Measurements from ENCODE around the gene ZWILCH.

The ZWILCH gene

GRCh38 chr15:66503780-66504562, 1.2 kb upstream of the ZWILCH start:
- Histone ChIP-seq H3K36me3 (replicated peaks; ENCODE audit: low read depth, low read length) (peaks cover 52% of the 10 kb centered on the region), H4K20me1 (ENCODE audit: insufficient read depth, low read length) (peaks cover 21% of the 10 kb centered on the region), H3K9ac (ENCODE audit: low read length) (peak overlapping the region; percentile 99), H3K79me2 (ENCODE audit: low read length) (peaks cover 74% of the 10 kb centered on the region), H2AFZ (ENCODE audit: low read depth, low read length) (no peak overlapping the region; the same call in 1 of the 2 replicates), H3K4me3 (ENCODE audit: low read length) (peak overlapping the region; percentile 92), H3K27me3 (ENCODE audit: low read depth, low read length) (no peaks in the 10 kb centered on the region), H3K4me2 (ENCODE audit: low read length) (peak overlapping the region; percentile 94), H3K9me3 (ENCODE audit: insufficient read depth, low read length) (no peaks in the 10 kb centered on the region), H3K4me1 (ENCODE audit: low read length) (peaks cover 35% of the 10 kb centered on the region), H3K27ac (ENCODE audit: low read length) (peak overlapping the region; percentile 83)
- TF ChIP-seq CTCF (IDR thresholded peaks at IDR 0.05; ENCODE audit: low read depth, low read length): no peak
- TF ChIP-seq EZH2phosphoT487 (IDR thresholded peaks at IDR 0.05; ENCODE audit: low read depth): no peak

GRCh38 chr15:66505430-66505811, 295 bp downstream of the ZWILCH start:
- Histone ChIP-seq H3K9ac (ENCODE audit: low read length) (peak overlapping the region; percentile 99), H3K79me2 (ENCODE audit: low read length) (peaks cover 74% of the 10 kb centered on the region), H3K4me1 (ENCODE audit: low read length) (peaks cover 35% of the 10 kb centered on the region), H3K27me3 (ENCODE audit: low read depth, low read length) (no peaks in the 10 kb centered on the region), H4K20me1 (ENCODE audit: insufficient read depth, low read length) (peaks cover 15% of the 10 kb centered on the region), H2AFZ (ENCODE audit: low read depth, low read length) (peak overlapping the region; percentile 100), H3K36me3 (replicated peaks; ENCODE audit: low read depth, low read length) (peaks cover 41% of the 10 kb centered on the region), H3K4me3 (ENCODE audit: low read length) (peak overlapping the region; percentile 92), H3K4me2 (ENCODE audit: low read length) (peak overlapping the region; percentile 94), H3K27ac (ENCODE audit: low read length) (peak overlapping the region; percentile 83), H3K9me3 (ENCODE audit: insufficient read depth, low read length) (no peaks in the 10 kb centered on the region)
- no peak for TF ChIP-seq CTCF (IDR thresholded peaks at IDR 0.05; ENCODE audit: low read depth, low read length)
- TF ChIP-seq EZH2phosphoT487 (IDR thresholded peaks at IDR 0.05; ENCODE audit: low read depth): no peak

- Histone ChIP-seq H3K9me3 (ENCODE audit: insufficient read depth, low read length) (no peaks in the 10 kb centered on the region), H3K79me2 (ENCODE audit: low read length) (peaks cover 74% of the 10 kb centered on the region), H3K27me3 (ENCODE audit: low read depth, low read length) (no peaks in the 10 kb centered on the region), H3K4me1 (ENCODE audit: low read length) (peaks cover 35% of the 10 kb centered on the region), H4K20me1 (ENCODE audit: insufficient read depth, low read length) (peaks cover 15% of the 10 kb centered on the region), H2AFZ (ENCODE audit: low read depth, low read length) (peak overlapping the region; percentile 100; the same call in 1 of the 2 replicates), H3K4me3 (ENCODE audit: low read length) (peak overlapping the region; percentile 92), H3K36me3 (replicated peaks; ENCODE audit: low read depth, low read length) (peaks cover 41% of the 10 kb centered on the region), H3K27ac (ENCODE audit: low read length) (peak overlapping the region; percentile 83; the same call in 1 of the 2 replicates), H3K9ac (ENCODE audit: low read length) (peak overlapping the region; percentile 99), H3K4me2 (ENCODE audit: low read length) (peak overlapping the region; percentile 94)
- TF ChIP-seq CTCF (IDR thresholded peaks at IDR 0.05; ENCODE audit: low read depth, low read length): no peak
- TF ChIP-seq EZH2phosphoT487 (IDR thresholded peaks at IDR 0.05; ENCODE audit: low read depth): no peak
Measured at GRCh38 chr15:66505818-66506217, 692 bp downstream of the ZWILCH start.

GRCh38 chr15:66508293-66508883, 3.3 kb downstream of the ZWILCH start:
- H3K4me2 ChIP-seq (ENCODE audit: low read length): no peak overlapping the region
- H3K27ac ChIP-seq (ENCODE audit: low read length): no peak overlapping the region
- peaks cover 48% of the 10 kb centered on the region for H3K79me2 ChIP-seq (ENCODE audit: low read length)
- peaks cover 7% of the 10 kb centered on the region for H4K20me1 ChIP-seq (ENCODE audit: insufficient read depth, low read length)
- peaks cover 16% of the 10 kb centered on the region for H3K4me1 ChIP-seq (ENCODE audit: low read length)
- H3K4me3 ChIP-seq (ENCODE audit: low read length): no peak overlapping the region
- H3K9me3 ChIP-seq (ENCODE audit: insufficient read depth, low read length): no peaks in the 10 kb centered on the region
- H3K9ac ChIP-seq (ENCODE audit: low read length): no peak overlapping the region
- no peak overlapping the region for H2AFZ ChIP-seq (ENCODE audit: low read depth, low read length)
- peaks cover 16% of the 10 kb centered on the region for H3K36me3 ChIP-seq (replicated peaks; ENCODE audit: low read depth, low read length)
- H3K27me3 ChIP-seq (ENCODE audit: low read depth, low read length): no peaks in the 10 kb centered on the region
- TF ChIP-seq CTCF (IDR thresholded peaks at IDR 0.05; ENCODE audit: low read depth, low read length): no peak
- TF ChIP-seq EZH2phosphoT487 (IDR thresholded peaks at IDR 0.05; ENCODE audit: low read depth): no peak
